Measurements from ENCODE around the gene ZNF664.

Gene ZNF664

DNA sequence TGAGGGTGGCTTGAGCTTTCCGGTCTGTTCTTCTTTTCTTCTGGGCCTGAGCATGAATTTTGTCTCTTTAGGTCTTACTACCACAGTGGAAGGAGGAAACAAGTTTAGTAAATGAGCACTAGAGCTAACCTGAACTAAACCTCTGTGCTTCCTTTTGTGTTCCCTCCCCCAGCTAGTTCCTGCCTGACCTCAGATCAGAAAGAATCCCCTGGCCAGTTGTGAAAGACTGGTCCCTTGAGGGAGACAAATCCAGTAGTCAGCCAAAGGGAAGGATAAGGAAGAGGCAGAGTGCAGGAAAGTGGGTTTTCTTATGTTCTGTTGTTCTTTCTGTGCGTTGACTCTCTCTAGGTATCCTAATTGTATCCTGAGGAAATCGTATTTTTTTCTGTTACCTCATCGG is 17.5 kb downstream of the ZNF664 start:
- DNase-seq (ENCODE audit: low spot score), result no peak

GRCh38 chr12:123991372-123991951 is 18.4 kb downstream of the ZNF664 start:
- no peak for DNase-seq (ENCODE audit: low spot score)

DNA sequence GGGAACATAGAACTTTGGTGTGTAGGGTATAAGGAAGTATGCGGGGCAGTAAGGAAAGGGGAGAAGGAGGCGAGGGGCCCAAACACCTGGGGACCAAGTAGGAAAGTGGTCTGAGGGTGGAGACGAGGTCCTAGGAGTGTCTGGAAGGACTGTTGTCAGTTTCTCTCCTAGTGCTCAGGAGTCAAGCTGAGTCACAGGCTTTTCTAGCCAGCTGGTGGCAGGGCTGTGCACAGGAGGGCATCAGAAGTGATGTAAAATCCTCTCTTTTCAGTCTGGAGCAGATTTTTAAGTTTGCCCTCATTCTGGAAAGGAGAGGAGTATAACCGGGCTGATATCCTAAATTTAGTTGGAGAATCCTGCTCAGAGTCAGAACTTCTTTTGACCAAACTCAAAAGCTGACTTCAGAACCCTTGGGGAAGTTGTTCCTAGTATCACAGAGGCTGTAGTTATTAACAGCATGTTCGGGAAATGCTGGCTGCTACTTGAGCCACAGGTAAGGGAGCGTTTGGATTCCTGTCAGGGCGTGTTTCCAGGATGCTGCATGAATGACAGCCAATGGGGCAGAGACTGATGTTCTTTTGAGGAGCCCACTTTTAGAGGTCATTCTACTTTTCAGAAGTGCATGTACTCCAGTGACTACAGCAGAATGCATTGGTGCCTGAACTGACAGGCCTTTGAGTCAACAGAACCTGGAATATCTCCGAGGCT is 19.3 kb downstream of the ZNF664 start:
- DNase-seq (ENCODE audit: low spot score), result no peak

GRCh38 chr12:123995023-123995748 is 22.2 kb downstream of the ZNF664 start:
- no peak for DNase-seq (ENCODE audit: low spot score)

GRCh38 chr12:123996581-123996980 is 23.6 kb downstream of the ZNF664 start:
- DNase-seq (ENCODE audit: low spot score), result no peak

DNA sequence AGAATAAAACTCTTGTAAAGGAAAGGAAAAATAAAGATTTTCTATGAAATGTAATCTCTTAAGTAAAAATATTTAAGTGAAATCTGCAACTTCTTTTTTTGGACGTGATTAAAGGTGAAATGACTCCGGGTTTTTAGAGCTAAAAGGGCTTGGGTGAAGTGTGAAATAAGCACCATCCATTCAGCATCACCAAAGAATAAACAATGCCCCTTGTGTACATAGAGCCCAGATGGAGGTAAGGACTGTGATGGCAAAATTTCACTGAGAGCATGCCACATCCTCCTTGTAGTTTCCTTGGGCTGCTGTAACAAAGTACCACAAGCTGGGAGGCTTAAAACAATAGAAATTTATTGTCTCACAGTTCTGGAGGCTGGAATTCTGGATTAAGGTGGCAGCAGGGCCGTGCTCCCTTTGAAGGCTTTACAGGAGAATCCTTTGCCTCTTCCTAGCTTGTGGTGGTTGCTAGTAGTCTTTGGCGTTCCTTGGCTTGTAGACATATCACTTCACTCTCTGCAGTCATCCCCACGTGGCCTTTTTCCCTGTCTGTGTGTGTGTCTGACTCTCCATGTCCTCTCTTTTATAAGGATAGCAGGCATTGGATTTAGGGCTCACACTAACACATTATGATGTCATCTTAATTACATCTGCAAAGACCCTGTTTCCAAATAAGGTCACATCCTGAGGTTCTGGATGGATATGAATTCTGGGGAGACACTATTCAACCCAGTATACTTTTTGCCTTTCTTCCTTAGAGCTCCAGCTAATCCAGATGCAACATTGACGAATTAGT is 24.2 kb downstream of the ZNF664 start:
- no peak for DNase-seq (ENCODE audit: low spot score)

GRCh38 chr12:123997908-123998307 is 24.9 kb downstream of the ZNF664 start:
- no peak for DNase-seq (ENCODE audit: low spot score)

GRCh38 chr12:123998344-123998990 is 25.5 kb downstream of the ZNF664 start:
- DNase-seq (ENCODE audit: low spot score), result no peak

DNA sequence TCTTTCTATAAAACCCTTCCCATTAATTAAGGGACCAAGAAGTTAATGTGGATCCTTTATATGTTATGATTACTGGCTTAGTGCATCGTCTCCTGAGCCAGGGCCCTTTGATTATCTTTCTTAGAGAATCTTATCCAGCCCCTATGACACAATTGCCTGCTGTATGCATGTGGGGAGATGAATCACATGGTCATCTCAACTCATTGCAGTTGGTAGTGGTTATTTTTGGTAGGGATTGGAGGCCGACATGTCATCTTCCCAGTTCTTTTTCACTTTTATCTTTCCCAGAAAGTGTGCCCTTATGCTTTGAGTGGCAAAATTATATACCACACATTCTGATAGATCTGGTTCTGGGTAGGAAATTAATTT is 26.0 kb downstream of the ZNF664 start:
- no peak for DNase-seq (ENCODE audit: low spot score)

- DNase-seq (ENCODE audit: low spot score), result no peak
Observed at GRCh38 chr12:124000111-124000510, 27.1 kb downstream of the ZNF664 start.

DNA sequence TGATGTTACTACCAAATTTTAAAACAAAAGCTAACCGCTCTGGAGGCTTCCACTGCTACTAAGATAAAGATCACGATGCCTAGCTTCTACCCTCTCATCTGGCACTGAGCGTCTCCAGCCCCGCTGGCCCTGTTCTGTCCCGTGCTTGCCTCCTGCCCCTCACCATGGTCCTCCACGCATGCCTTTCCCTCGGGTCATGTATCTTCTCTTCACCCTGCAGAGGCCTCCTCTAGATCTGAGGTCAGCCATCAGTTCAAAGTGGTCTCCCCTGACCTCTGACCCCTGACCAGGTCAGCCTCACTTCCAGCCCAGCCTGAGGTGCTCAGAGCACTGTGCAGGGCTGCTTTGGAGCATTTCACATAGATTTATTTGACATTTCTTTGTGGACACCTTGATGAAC is 28.3 kb downstream of the ZNF664 start:
- no peak for DNase-seq (ENCODE audit: low spot score)

DNA sequence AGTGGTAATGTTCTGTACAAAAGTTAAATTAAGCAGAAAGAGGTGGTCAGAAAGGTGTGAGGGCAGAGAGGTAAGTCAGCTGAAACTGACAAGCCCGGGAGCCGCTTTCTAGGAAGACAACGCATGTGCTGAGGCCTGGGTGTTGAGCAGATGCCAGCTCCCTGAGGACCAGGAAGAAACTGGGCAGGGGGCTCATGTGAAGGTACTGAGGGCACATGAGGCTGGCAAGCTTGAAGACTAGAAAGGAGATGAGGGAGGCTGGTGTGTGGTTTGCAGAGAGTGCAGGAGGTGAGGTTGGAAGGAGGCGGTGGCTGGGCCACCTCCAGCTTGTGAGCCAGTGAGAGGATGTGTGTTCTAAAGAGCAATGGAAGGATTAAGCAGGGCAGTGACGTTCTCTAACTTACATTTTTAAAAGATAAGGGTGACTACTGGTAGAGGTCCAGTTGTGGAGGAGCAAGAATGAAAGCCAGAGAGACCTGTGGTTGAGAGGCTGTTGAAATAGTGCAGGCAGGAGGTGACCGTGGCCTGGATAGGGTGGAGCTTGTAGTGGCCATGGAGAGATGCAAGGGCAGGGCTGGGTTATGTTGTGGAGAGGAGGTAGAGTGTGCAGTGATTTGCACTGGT is 29.1 kb downstream of the ZNF664 start:
- DNase-seq (ENCODE audit: low spot score), result no peak

GRCh38 chr12:124002654-124003053 is 29.6 kb downstream of the ZNF664 start:
- DNase-seq (ENCODE audit: low spot score), result no peak

DNA sequence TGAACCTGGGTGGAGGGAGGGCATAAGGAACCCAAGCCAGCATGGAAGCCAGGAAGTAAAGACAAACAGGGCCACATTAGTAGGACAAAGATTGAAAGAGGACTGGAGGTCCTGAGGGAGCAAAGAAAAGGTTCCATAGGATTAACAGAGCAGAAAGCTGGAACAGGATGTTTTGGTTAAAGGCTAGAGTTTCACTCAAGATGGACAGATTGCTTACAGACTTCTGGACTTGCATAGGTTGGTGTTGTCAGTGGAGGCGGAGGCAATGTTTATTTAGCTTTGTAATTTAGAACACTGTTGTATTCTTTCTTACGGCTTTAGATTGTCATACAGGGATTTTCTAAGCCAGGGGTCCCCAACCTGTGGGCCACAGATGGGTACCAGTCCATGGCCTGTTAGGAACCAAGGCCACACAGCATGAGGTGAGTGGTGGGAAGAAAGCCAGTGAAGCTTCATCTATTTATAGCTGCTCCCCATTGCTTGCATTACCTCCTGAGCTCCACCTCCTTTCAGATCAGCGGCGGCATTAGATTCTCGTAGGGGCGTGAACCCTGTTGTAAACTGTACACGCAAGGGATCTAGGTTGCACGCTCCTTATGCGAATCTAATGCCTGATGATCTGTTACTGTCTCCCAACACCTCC is 31.3 kb downstream of the ZNF664 start:
- DNase-seq (ENCODE audit: low spot score), result no peak

- no peak for DNase-seq (ENCODE audit: low spot score)
Observed at GRCh38 chr12:124006085-124006845, 33.2 kb downstream of the ZNF664 start.

DNA sequence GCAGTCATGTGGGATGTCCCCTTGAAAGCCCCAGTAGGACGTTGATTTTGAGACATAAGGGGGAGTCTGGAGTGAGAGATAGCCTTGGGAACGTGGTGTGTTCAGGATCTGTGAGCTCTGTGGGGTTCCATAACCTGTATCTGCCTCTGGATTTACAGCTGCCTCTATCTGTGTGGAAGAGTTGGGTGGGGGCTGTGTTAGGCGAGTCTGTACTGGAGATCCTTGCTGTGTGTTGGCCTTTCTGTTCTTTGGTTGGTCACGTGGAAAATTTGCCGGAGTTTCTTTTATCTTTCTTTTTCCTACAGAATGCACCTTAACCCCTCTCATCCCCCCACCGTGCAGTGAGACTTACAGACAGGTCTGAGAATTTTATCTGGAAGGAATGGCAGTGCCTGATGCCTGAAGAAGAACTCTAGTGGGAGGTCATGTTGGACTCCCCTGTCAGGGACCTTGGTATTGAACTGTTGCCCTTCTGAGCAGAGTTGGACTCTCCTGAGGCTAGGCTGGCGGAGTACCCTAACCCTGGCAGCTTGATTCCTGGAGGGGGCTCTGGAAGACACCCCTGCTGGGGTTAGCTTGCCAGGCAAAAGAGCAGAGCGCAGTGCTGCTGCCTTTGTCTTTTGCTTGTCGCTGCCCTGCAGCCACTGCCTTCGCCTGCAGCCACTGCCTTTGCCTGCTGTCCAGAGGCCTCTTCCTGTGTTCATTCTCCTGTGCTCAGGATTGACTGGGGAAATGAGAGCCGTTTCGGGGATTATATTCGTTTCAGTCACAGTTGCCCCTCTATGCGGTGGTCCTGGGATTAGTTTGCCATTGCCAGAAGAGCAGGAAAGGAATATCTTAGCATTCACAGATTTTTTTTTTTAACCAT is 34.1 kb downstream of the ZNF664 start:
- no peak for DNase-seq (ENCODE audit: low spot score)

GRCh38 chr12:124007826-124008570 is 35.0 kb downstream of the ZNF664 start:
- no peak for DNase-seq (ENCODE audit: low spot score)

- no peak for DNase-seq (ENCODE audit: low spot score)
Observed at GRCh38 chr12:124008595-124008994, 35.6 kb downstream of the ZNF664 start.

DNA sequence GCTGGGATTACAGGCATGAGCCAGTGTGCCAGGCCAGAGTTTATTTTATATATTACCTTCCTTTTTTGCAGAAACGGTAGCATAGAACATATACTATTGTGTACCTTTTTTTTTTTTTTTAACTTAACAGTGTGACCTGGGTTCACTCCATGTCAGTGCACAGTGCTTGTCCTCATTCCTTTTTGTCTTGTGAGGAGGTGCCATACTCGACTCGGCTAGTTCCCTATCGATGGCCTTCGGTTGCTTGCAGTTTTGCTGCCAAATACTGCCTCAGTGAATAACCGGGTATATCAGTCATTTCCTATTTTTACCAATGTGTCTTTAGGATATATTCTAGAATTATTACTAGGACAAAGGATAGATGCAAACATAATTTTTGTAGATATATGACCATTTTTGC is 36.8 kb downstream of the ZNF664 start:
- no peak for DNase-seq (ENCODE audit: low spot score)

All from left forelimb (tissue), 1 donor.